ENCODE results near the gene COTL1.

COTL1 gene

DNA sequence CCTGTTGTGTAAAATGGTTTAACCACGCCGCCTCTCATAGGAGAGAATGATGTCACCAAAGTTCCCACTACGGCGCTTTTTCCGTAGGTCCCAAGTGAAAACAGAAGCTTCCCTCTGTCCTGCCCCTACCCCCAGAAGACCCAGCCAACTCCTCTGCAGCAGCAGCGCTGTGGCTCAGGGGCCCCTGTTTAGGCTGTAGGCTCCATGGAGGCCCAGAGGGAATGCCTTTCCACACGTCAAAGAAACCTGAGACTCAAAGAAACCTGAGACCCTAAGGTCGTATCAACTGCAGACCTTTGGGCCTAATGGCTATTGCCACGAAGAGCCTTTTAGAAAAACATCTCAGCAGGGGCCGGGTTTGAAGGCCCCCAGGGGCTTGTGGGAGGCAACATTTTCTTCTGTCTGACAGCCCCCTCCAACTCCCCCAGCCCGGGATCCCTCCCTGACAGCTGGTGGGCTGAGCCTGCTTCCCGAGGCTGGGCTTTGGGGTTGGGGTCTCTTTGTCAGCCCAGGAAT lies 70.3 kb downstream of the COTL1 start:
- no peak for DNase-seq

DNA sequence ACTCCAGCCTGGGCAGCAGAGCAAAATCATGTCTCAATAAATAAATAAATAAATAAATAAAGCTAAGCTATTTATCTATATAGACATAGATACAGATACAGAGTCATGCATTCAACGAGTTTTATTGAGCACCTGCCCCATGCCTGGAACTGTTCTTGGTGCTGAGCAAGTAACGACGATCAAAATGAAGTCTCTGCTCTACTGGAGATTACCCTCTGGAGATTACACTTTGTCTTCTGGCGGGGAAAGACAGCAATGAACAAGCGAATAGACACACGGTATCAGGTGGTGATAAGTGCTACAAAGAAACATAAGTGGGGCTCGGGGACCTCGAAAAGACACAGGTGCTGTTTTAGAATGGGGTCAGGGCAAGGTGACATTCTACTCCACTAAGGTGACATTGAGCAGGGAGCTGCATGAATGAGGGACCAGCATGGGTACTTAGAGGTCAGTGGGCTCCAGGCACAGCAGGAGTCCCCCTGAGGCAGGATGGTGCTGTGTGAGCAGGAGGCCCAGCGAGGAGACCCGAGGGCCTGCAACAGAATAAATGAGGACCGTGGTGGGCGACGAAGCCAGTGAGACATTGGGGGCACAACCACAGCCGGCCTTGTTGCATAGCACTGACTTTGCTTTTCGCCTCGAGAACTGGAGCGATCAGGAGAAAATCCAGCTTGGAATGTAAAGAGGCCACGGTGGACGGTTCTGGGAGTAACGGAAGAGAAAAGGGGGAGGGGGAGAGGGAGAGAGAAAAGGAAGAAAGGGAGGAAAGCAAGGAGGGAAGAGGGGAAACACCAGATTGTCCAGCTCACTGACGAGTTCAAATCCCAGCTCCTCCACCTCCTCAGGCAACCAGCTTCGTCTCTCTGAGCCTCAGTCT lies 71.0 kb downstream of the COTL1 start:
- DNase-seq, result no peak

DNA sequence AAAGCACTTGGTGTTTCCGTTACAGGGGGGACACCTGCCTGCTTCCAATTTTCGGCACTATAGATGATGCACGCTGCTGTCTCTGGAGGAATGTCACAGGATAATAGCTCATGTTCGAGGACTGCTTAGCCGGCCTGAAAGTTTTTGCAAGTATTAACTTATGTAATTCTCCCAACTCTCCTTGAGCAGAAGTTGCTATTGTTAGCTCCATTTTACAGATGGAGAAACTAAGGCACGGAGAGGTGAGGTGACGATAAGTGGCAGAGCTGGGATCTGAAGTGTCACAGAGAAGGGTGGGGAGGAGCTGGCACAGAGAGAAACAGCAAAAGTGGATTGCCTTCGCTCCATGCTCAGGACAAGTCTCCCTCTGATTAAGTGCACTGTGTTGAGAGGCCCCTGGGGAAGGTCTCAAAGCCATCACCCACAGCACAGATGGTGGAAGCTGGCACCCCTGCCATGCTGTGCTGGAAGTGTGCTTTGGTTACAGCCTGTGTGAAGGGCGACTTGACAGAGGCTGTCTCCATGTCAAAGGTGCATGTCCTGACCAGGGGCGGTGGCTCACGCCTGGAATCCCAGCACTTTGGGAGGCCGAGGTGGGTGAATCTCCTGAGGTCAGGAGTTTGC lies 72.7 kb downstream of the COTL1 start:
- DNase-seq, result no peak

DNA sequence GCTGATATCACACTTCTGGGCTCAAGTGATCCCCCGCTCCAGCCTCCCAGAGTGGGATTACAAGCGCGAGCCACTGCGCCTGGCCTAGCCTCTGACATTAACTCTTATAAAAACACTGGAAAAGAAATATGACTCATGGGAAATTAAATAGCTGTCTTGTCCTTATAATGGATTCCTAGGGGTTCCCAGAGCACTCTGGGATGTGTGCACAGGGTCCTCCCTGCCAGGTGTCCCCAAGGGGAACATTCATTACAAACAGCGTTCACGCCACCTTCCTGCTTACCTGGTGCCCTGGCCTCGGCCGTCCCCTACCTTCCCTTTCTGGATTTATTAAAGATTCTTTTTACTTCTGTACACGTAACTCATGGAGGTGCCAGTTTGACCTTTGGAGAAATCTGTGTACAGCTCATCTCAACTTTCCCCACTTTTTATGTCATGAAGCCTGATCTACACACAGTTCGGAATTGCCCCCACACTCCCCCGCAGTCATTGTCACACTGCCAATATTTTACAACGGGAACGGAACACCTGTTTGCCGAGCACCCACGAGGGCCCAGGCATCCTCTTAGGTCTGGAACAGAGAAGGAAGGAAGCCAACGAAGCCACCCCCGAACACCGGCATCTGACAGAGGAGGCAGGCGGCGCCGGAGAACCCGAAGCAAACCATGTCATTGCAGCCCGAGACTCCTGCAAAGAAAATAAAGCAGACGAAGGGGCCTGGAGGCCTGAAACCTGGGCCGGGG lies 73.7 kb downstream of the COTL1 start:
- DNase-seq, result no peak

DNA sequence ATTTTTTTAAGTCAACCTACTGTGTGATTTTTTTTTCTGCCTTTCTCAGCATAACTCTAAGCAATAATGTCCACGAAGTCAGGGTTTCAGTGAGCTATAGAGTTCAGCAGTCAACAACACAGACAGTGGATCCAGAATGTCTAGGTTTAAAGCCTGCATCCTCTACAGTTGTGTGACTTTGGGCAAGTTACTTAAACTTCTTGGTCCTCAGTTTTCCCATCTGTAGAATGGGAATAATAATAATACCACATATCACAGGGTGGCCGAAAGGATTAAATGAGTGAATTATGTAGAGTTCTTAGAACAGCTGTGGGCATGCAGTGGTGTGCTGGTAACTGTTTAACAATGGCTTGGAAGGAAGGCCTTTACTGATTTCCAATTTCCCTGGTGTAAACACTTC lies 74.6 kb downstream of the COTL1 start:
- DNase-seq, result no peak

DNA sequence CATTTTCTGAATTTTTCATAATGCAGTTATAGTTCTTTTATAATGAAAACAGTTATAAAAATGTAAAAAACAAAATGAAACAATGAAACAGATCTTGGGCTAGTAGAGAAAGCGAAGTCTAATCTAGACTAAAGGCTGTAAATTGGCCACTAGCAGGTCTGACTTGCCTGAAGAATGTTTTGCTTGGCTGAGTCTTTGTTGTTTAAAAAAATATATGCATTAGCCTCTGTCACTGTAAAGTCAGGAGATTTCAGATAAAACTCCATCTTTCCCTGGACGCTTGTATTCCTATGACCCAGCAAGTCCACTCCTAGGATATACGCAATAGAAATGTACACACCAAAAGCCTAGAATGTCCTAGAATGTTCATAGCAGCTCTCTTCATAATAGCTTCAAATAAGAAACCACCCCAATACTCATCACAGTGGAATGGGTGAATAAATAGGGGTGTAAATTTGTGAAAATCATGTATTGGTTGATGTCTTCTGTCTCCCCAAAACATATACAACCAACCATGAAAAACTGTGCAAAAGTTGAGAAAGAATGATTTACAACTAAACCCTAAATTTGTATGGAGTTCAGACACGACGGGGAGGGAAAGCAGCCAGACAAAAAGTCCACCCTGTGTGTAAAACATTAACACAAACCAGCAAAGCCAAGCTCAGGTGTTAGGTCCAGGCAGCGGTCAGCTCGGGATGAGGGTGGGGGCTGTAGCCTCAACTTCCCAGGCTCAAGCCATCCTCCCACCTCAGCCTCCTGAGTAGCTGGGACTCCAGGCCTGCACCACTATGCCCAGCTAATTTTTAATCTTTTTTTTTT lies 75.7 kb downstream of the COTL1 start:
- DNase-seq, result no peak

DNA sequence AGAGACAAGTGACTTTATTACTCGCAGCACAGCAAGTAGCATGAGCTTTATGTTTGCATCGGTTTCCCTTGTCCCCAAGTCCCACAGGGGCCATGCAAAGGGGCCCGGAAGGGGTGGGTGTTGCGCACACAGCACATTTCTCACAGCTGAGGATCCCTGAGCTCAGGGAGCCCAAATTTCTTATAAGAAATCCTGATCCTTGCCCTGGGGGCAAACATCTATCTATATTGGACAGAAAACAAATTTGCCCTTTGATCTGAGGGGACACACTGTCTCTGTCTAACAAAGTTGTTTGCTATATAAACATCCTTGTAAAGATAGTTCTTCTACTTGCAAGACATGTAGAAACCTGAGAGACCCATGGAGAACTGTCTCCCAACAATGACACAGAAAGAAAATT lies 77.7 kb downstream of the COTL1 start:
- DNase-seq, result no peak

DNA sequence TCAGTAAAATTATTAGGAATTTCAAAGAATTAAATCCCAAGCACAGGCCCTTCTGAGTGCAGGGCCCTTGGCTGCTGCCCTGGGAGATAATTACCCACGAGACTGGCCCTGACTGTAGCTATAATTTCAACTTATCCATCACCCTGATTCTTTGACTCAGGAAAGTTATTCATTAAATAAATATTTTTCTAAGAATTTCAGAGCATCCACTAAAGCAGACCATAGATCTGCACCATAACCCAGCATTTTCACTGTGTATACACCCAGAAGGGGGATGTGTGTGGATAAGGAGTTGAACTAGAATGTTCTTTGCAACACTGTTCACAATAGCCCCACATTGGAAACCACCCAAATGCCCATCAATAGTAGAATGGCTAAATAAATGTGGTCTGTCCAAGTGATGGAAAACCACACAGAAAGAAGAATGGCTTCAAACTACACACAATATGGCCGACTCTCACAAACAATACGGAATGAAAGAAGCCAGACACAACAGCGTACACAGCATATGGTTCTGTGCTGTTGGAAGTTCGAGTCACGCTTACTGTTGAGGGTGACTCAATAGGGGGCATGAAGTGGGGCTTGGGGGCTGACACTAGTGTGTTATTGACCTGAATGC lies 79.5 kb downstream of the COTL1 start:
- DNase-seq, result no peak

DNA sequence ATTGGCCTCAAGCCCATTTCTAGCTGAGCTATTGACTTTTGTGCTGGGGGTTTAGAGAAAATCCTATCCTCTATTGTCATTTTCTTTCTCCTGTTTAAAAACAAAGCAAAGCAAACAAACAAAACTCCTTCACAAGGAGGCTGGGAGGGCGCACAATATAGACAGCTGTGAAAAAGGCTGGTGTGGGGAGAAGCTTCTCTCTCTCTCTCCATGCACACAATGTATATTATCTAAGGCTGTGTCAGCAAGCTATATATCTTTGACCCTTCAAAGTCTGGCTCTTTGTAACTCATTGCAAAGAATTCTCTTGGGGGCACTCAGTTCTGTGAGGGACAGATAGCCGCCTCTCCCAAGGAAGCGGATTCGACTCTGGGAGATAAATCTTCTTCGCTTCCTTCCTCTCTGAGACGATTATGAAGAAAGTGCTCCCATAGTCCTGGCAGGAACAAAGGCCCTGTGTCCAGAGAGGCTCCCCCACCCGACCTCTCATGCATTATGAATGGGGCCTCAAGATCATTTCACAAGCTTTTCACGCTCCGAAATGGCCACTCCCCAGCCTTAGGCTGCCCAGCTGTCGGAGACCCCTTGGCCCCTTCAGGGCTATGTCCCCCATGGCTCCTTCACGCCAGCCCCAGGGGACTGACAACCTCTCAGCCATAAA lies 80.3 kb downstream of the COTL1 start:
- DNase-seq, result no peak

DNA sequence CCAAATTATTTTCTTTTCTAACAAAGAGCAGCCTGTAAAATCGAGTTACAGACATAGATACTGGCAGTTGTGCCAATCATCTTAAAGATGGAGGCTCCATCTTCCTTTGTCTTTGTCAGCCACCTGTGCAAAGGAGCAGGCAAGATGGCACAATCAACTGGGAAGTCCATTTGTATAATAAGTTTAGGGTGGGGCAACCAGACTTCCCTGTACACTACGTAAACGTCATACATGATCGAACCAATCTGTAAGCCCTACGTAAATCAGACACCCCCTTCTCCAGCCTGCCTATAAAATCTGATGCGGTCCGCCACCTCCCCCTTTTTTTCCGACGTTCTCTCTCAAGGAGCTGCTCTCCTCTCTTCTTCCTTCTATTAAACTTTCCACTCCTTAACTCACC lies 82.0 kb downstream of the COTL1 start:
- no peak for DNase-seq

DNA sequence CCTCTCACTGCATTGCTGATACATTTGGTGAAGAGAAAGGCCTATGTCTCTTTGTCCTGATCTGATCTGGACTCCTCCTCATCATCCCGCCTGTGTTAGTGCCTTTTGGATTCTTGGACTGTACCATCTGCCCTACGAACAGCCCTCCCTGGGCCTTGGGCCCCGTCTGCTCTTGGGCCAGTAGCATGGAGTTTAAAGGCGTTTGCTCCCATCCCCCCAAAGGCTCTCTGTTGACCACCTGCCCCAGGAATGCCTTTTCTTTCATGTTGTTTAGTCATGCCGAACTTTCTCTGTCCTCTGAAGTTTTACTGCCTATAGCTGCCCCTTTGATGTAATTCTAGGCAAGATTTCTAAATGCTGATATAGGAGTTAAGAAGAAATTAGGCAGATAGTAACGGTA lies 82.5 kb downstream of the COTL1 start:
- no peak for DNase-seq

DNA sequence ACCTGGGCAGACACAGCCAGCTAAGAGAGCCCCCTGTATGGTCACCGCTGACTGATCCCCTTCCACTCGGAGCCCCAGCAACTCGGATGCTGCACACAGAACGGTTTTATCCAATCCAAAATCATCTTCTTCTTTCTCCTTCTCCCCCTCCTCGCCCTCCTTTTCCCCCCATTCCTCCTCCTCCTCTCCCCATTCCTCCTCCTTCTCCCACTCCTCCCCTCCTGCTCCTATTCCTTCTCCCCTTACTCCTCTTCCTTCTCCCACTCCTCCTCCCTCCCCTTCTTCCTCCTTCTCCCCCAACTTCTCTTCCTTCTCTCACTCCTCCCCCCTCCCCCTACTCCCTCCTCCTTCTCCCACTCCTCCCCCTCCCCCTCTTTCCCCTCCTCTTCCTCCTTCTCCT lies 83.1 kb downstream of the COTL1 start:
- DNase-seq, result no peak

DNA sequence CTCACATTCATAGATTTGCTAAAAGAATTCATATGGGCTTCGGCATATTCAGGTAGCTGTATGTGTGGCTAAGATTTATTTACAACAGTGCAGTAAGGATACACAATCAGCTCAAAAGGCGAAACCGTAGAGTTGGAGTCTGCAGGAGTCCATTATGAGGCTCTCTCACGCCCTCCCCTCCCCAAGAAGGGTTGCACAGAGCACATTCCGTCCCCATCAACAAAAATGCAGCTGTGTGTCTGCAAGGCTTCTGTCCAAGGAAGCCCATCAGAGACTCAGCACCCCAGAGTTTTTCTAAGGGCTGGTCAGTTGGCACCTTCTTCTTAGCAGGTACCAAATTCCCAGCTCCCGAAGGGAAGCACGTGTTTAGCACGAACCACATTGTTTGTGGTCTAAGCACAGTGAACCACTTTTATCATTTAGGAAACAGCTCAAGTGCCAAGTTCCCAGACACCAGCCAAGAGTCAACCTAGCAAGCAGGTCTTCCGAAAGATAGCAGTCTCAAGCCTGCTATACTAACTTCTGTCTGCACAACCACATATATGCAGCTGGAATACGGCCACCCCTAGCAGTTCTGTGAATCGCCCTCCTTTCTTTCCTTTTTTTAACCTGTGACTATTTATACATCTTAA lies 84.9 kb downstream of the COTL1 start:
- DNase-seq, result no peak

DNA sequence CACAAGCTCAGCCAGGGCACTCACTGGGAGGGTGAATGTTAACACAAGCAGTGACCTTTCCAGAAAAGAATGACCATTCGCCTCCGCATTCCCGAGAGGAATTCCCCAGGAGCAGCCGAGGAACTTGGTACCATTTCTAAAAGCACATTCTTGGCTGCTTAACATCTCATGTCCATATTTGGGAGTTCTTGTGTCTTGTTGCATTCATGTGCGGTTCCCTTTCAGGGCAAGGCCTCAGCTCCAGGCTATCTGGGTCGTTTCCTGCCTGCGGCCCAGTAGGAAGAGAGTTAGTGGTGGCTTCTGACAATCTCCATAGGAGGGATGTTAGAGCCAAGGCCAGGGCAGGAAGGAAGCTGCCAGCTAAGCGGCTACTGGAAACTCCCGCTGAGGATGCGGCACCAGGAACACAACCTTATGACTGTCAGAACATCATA lies 85.6 kb downstream of the COTL1 start:
- no peak for DNase-seq

DNA sequence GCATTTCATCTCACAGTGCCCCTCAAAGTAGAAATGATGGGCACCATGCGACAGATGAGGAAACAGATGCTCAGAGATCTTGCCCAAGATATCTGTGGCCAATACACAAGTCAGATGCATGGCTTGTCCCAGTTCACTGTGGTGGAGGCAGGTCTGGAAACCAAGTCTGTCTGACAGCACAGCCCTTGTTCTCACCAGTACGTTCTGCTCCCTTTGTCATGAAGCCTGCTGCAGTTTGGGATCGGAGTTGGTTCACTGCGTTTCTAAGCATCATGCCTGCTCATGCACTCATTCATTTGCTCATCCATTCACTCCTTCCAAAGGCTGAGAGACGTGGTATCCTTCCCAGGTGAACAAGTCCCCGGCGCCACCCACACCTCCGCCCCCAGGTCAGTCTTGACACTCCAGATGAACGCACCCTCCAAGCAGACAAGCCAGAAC lies 86.2 kb downstream of the COTL1 start:
- DNase-seq, result no peak

DNA sequence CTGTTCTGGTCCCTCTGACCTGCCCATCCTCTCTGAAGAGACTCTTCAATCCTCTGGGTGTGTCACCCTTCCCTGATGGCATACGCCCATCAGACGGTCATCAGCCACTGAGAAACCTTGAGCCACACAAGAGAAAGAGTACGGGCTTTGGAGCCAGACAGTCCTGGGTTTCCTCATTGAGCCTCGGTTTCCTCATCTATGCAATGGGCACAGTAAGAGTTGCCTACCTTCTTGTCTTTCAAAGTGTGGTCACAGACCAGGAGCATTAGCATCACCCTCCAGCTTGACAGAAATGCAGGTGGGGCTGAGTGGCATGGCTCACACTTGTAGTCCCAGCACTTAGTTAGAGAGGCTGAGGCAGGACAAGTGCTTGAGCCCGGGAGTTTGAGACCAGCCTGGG lies 87.3 kb downstream of the COTL1 start:
- DNase-seq, result no peak

DNA sequence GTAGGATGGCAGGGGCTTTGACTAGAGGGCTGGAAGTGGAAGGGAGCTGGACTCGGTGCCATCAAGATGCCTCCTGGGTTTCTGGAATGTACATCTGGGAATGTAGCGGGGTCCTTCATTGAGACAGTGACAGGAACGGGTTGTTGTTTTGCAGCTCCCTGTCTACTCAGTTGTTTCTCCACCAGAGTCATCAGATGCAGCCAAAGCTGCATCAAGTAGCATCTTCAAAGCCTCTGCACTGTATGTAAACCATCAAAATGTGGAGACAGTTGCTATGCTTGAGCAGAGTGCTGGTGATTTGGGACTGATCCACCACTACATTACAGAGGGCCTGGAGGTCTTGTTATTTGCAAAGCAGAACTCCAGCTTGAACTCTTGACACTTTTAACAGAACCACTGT lies 88.3 kb downstream of the COTL1 start:
- no peak for DNase-seq

DNA sequence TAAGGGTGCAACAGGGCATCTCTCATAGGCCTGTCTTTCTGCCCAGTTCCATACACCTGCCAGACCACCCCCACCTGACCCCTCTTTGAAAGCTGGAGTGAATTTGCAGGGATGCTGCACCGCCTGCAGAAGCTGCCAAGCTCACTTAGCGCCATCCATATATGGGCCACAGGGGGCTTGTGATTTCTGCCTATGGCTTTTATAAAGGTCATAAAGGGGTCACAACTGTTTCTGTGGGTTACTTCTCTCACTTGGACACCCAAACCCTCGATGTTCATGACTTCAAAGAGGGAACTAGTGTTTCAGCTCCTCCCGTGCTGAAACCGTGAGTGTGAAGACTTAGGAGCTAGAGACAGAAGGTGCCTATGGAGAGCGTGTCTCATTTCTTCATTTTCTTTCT lies 89.6 kb downstream of the COTL1 start:
- DNase-seq, result no peak

DNA sequence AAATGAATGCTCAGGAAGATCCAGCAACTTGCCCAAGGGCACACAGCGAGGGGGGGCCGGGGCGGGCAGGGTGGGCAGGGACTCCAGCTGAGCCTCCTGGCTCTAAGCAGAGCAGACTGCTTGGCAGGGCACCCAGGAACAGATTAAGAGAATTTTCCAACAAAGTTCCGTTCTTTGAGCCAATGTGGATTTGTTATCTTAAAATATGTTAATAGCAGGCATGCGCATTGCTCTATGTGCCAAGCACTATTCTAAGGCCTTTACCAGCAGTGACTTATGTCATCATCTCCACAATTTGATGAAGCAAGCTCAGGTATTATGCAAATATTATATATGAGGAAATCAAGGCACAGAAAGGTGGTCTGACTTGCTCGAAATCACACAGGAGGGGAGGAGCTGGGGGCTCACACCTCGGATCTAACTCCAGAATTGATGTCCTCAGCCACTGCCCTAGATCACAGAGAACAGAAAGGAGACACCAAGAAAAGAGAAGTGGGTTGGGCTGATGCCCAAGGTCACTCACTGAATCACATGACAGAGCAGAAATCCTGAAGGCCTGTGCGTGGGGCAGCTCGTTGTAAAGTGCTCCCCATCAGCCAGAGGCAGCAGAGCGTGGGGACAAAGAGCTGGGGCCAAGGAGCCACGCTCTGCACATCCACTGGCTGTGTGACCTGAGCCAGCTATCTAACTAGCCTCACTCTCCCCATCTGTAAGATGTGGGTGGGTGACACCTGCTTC lies 90.2 kb downstream of the COTL1 start:
- no peak for DNase-seq

DNA sequence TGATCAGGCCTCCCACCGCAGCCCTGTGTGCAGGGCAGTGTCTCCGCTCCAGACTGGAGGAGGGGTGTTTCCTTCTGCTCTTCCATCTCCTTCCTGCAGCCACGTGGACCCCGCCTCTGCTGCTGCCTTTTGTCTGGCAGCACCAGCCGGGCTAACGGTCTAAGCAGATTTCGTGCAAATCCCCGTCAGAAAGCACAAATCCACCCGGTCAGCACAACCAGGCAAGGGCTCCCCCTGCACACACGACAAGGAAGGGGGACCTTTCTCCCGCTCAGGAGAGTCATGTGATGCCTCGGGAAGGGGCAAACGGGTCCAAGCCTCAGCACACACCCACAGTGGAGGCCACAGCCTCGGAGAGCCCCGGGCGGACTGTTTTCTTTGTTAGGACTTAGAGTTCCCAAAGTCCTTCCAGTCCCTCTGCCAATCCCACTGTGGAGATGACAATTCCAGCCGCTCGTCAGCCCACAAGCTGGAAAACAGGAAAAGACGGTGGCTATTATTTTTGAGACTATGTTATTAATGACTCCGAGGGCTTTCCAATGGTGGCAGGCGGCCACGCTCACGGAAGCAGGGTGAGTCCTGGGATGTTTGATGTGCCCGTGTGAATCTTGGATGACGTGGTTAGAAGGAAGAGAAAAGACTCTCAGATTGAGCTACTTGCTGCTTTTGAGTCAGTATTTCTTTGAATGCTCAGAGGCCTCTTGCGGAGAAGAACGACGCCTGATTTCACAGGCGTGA lies 90.9 kb downstream of the COTL1 start:
- no peak for DNase-seq

All from cortex of kidney (tissue), 1 donor.